Measurements from ENCODE around the gene ERLEC1.

GRCh38 chr2:53843595-53843994, 56.8 kb downstream of the ERLEC1 start:
- no peak for TF ChIP-seq CTCF (conservative IDR thresholded peaks at IDR 0.05 in 1 of 2, IDR thresholded peaks at IDR 0.05 in 1 of 2; ENCODE audit: extremely low read depth in 1 of 2, insufficient read depth in 1 of 2, low read depth in 1 of 2, low read length in 2 of 2)
- TF ChIP-seq EZH2 (IDR thresholded peaks at IDR 0.05; ENCODE audit: borderline replicate concordance, low read length): no peak

All from mammary epithelial cell (primary cell).